A549 (cell line): Measurements from ENCODE around the gene KIF21A. TPM values are rescaled to one million over a fixed set of nuclear protein-coding genes. Genes with fewer than 3 reads are reported as not detected.

Experiments
- ATAC-seq, 2 experiments: fragments of 200-7000 bp in 1 of 2; fragments of >200 bp in 1 of 2; cut with Nextera tagmentation in 1 of 2; cut with Tn5 transposase in 1 of 2; 3 replicates each; pipeline versions ENCODE4 v1.8.0 to v1.9.1; 2018 to 2020; ENCODE audit warnings: mild to moderate bottlenecking in 1 of 2, moderate library complexity in 1 of 2
- CTCF ChIA-PET: fragments of 300-600 bp; sonication (Branson Sonifier 250); formaldehyde crosslinking; extraction: SDS; loops from one replicate; lab custom pipeline; 2021; ENCODE audit warnings: antibody characterized with exemption, inconsistent platforms; lab: Yijun Ruan, JAX
- POLR2A ChIA-PET: fragments of 350-600 bp; formaldehyde crosslinking; extraction: SDS; loops from one replicate; lab custom pipeline; 2021; ENCODE audit warnings: antibody characterized with exemption, inconsistent platforms; lab: Yijun Ruan, JAX
- DNase-seq, 2 experiments: peaks; one replicate each; pipeline versions ENCODE4 v3.0.0 to v3.0.0-alpha.2; 2011 to 2016; ENCODE audit warnings: low read depth in 1 of 2, low spot score in 1 of 2
- FAIRE-seq: peaks from 2 replicates; lab custom pipeline; 2011; peaks lifted over from hg19 to GRCh38; lab: Jason Lieb, UNC
- H3K27ac ChIP-seq, 2 experiments: fragments of >200 bp; sonication (Bioruptor Twin); formaldehyde crosslinking; 3 replicates each; pipeline ENCODE4 v1.5.1; 2016 to 2017
- H3K4me1 ChIP-seq: fragments of >200 bp; sonication (Bioruptor Twin); formaldehyde crosslinking; 3 replicates; pipeline ENCODE4 v1.6.1; 2016
- H3K4me2 ChIP-seq: fragments of >200 bp; sonication (Bioruptor Twin); formaldehyde crosslinking; 3 replicates; pipeline ENCODE4 v1.6.1; 2016
- H3K4me3 ChIP-seq: fragments of >200 bp; sonication (Bioruptor Twin); formaldehyde crosslinking; 3 replicates; pipeline ENCODE4 v1.5.1; 2016
- H3K9me3 ChIP-seq: fragments of >200 bp; sonication (Bioruptor Twin); formaldehyde crosslinking; 3 replicates; pipeline ENCODE4 v1.6.1; 2016
- CHD2 ChIP-seq: fragments of 150-350 bp; IDR thresholded peaks from 2 replicates; pipeline ENCODE4 v1.6.1; 2014; ENCODE audit warnings: low read length; ENCODE audit not compliant: partially characterized antibody
- FOSL2 ChIP-seq, 2 experiments: fragments of 450-650 bp in 1 of 2; fragments of >200 bp in 1 of 2; sonication (Bioruptor Twin) in 1 of 2; formaldehyde crosslinking; IDR thresholded peaks; 2 replicates each; pipeline versions ENCODE4 v1.5.0 to v1.6.1; 2016 to 2020; ENCODE audit warnings: mild to moderate bottlenecking in 1 of 2, moderate library complexity in 1 of 2
- GATA3 ChIP-seq: IDR thresholded peaks from 2 replicates; pipeline ENCODE4 v1.6.1; 2012; ENCODE audit warnings: borderline replicate concordance
- HOXB5 ChIP-seq: fragments of 250-450 bp; sonication (Bioruptor Pico); IDR thresholded peaks from 2 replicates; pipeline ENCODE4 v1.5.0; 2020; ENCODE audit warnings: mild to moderate bottlenecking, moderate library complexity
- MAFK ChIP-seq: fragments of 450-650 bp; IDR thresholded peaks from 2 replicates; pipeline ENCODE4 v1.6.1; 2014; ENCODE audit not compliant: partially characterized antibody
- NR3C1 ChIP-seq: fragments of >200 bp; sonication (Bioruptor Twin); formaldehyde crosslinking; IDR thresholded peaks from 3 replicates; pipeline ENCODE4 v1.6.1; 2017
- POLR2AphosphoS2 ChIP-seq: conservative IDR thresholded peaks from 2 replicates; pipeline ENCODE4 v1.6.1; 2012; ENCODE audit warnings: low read length, improper control_type of control experiment, inconsistent platforms
- RNF2 ChIP-seq: fragments of 200-600 bp; sonication (generic); IDR thresholded peaks from 2 replicates; pipeline ENCODE4 v1.6.1; 2016; ENCODE audit warnings: low read depth, mild to moderate bottlenecking, antibody characterized with exemption, moderate library complexity, borderline replicate concordance
- ZC3H11A ChIP-seq: fragments of 450-650 bp; IDR thresholded peaks from 2 replicates; pipeline ENCODE4 v1.6.1; 2014; ENCODE audit warnings: antibody characterized with exemption, mild to moderate bottlenecking
- ZSCAN20 ChIP-seq: fragments of 250-450 bp; sonication (Bioruptor Pico); IDR thresholded peaks from 2 replicates; pipeline ENCODE4 v1.8.0; 2022; ENCODE audit warnings: mild to moderate bottlenecking, moderate library complexity
- WGBS: methylation state at CpG from one replicate; pipeline ENCODE4 v1.1.6; 2017; ENCODE audit errors: missing lambda C conversion rate; 5-methylcytosine and 5-hydroxymethylcytosine counted together
- polyA plus RNA-seq, 4 experiments: library from polyadenylated mRNA; depleted of rRNA in 3 of 4; stranded (reverse); fragments of >200 nt; fragmentation: RNase III in 1 of 4; extraction: RNeasy Plus Mini Kit Qiagen cat#74134 plus additional on column Dnase treatment in 1 of 4; gene quantifications; 2 replicates in 3 of 4; 3 replicates in 1 of 4; pipeline ENCODE4 v1.2.3, GENCODE V29; 2011 to 2017
- TF ChIP-seq, protein P1 (sequence below): IDR thresholded peaks from 2 replicates; pipeline ENCODE4 v1.6.1; 2012
- TF ChIP-seq, protein P2 (sequence below): fragments of 250-450 bp; sonication (Bioruptor Pico); IDR thresholded peaks from 2 replicates; pipeline ENCODE4 v1.5.0; 2020; ENCODE audit warnings: low read depth, mild to moderate bottlenecking, moderate library complexity
- TF ChIP-seq, protein P3 (sequence below): IDR thresholded peaks from 2 replicates; pipeline ENCODE4 v1.6.1; 2012; ENCODE audit warnings: low read depth, borderline replicate concordance
- TF ChIP-seq, protein P4 (sequence below): fragments of >200 bp; sonication (Bioruptor Twin); formaldehyde crosslinking; IDR thresholded peaks from 3 replicates; pipeline ENCODE4 v1.5.1; 2016
- TF ChIP-seq, protein P5 (sequence below): fragments of >200 bp; sonication (Bioruptor Twin); formaldehyde crosslinking; IDR thresholded peaks from 3 replicates; pipeline ENCODE4 v1.6.1; 2016
- TF ChIP-seq, protein P6 (sequence below): fragments of 450-650 bp; IDR thresholded peaks from 2 replicates; pipeline ENCODE4 v1.6.1; 2014; ENCODE audit warnings: antibody characterized with exemption

Gene KIF21A
- polyA plus RNA-seq, 2 of the 4 experiments (the other 2 are of a cell fraction) = 26.0 to 79.0 TPM

DNA sequence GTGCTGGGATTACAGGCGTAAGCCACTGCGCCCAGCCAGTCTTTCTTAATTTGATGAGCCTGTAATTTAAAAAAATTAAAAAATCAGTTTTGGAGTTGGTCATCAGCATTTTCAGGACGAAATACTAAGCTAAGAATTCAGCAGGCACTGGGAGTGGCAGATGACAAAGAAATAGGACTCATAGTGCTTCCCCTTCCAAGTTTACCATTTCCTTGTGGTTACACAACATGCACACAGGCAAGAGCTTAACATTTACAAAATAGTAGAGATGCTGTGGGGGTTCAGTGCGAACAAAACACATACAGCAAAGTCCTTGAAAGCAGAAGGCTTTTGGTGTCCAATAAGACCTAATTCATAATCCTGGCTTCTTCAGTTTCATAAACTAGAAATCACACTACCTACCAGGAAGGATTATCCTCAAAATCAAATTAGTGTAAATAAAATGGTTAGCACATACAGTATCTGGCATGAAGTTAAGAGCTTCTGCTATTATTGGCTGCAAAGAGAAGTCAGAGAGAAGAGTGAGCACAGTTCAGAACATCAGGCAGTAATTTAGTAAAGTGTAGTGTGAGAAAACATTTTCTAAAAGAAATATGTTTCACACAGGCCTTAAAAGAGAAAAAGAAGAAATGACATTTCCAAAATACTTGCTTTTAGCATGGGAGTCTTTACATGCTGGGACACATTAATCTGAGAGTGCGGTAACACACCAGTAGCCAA, 22.2 kb upstream of the KIF21A start:
- no peak overlapping the region for H3K4me2 ChIP-seq
- H3K4me3 ChIP-seq = no peak overlapping the region
- TF ChIP-seq CHD2 (no peak), ZC3H11A (no peak), RNF2 (no peak), GATA3 (no peak), POLR2AphosphoS2 (no peak)
- TF ChIP-seq, protein P1, sequence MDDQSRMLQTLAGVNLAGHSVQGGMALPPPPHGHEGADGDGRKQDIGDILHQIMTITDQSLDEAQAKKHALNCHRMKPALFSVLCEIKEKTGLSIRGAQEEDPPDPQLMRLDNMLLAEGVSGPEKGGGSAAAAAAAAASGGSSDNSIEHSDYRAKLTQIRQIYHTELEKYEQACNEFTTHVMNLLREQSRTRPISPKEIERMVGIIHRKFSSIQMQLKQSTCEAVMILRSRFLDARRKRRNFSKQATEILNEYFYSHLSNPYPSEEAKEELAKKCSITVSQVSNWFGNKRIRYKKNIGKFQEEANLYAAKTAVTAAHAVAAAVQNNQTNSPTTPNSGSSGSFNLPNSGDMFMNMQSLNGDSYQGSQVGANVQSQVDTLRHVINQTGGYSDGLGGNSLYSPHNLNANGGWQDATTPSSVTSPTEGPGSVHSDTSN = no peak
- H3K9me3 ChIP-seq = no peaks in the 10 kb centered on the region
- no peak for FAIRE-seq
- DNase-seq = peak in 1 of 2 experiments; percentile 24
- WGBS = 57% methylated on average over 5 of the region's 5 CpGs
- ATAC-seq = no peak
- H3K4me1 ChIP-seq = no peaks in the 10 kb centered on the region
- ChIA-PET POLR2A (interaction anchor here (0.9 kb wide), 1 partner anchor 21 kb away, joined by 3 read pairs; no protein-coding TSS in a partner anchor), CTCF (interaction anchor here (0.6 kb wide), 1 partner anchor 43 kb away, joined by 3 read pairs; no protein-coding TSS in a partner anchor)
- no peak overlapping the region for H3K27ac ChIP-seq

DNA sequence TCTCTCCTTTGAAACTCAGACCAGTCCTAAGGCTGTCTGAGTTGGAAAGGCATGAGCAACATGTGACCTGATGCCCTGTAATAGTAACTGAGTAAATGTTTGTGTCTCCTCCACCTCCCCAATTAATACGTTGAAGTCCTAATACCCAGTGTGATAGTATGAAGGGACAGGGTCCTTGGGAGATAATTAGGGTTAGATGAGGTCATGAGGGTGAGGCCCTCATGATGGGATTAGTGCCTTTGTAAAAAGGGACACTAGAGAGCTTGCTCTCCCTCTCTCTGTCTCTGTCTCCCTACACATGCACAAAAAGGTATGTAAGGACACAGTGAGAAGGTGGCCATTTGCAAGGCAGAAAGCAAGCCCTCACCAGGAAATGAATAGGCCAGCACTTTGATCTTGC, 18.1 kb upstream of the KIF21A start:
- Histone ChIP-seq H3K27ac (no peak overlapping the region), H3K4me2 (no peak overlapping the region), H3K4me1 (no peaks in the 10 kb centered on the region), H3K9me3 (no peaks in the 10 kb centered on the region), H3K4me3 (no peak overlapping the region)
- ATAC-seq (no peak), DNase-seq (no peak), FAIRE-seq (no peak)
- CTCF ChIA-PET = no interaction called here
- WGBS = 61% methylated on average over 1 of the region's 1 CpG
- POLR2A ChIA-PET = no interaction called here
- TF ChIP-seq NR3C1 = no peak
- TF ChIP-seq, protein P2, sequence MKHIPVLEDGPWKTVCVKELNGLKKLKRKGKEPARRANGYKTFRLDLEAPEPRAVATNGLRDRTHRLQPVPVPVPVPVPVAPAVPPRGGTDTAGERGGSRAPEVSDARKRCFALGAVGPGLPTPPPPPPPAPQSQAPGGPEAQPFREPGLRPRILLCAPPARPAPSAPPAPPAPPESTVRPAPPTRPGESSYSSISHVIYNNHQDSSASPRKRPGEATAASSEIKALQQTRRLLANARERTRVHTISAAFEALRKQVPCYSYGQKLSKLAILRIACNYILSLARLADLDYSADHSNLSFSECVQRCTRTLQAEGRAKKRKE (CRISPR knock-in tag) = no peak
- no peak for TF ChIP-seq POLR2AphosphoS2
- TF ChIP-seq GATA3 = no peak
- TF ChIP-seq FOSL2 (IDR thresholded peaks at IDR 0.05) = no peak
- no peak for TF ChIP-seq FOSL2 (CRISPR knock-in tag; IDR thresholded peaks at IDR 0.05)
- no peak for TF ChIP-seq ZSCAN20 (CRISPR knock-in tag)
- TF ChIP-seq HOXB5 (CRISPR knock-in tag) = no peak
- TF ChIP-seq, protein P3, sequence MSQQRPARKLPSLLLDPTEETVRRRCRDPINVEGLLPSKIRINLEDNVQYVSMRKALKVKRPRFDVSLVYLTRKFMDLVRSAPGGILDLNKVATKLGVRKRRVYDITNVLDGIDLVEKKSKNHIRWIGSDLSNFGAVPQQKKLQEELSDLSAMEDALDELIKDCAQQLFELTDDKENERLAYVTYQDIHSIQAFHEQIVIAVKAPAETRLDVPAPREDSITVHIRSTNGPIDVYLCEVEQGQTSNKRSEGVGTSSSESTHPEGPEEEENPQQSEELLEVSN = no peak
- TF ChIP-seq, protein P4, sequence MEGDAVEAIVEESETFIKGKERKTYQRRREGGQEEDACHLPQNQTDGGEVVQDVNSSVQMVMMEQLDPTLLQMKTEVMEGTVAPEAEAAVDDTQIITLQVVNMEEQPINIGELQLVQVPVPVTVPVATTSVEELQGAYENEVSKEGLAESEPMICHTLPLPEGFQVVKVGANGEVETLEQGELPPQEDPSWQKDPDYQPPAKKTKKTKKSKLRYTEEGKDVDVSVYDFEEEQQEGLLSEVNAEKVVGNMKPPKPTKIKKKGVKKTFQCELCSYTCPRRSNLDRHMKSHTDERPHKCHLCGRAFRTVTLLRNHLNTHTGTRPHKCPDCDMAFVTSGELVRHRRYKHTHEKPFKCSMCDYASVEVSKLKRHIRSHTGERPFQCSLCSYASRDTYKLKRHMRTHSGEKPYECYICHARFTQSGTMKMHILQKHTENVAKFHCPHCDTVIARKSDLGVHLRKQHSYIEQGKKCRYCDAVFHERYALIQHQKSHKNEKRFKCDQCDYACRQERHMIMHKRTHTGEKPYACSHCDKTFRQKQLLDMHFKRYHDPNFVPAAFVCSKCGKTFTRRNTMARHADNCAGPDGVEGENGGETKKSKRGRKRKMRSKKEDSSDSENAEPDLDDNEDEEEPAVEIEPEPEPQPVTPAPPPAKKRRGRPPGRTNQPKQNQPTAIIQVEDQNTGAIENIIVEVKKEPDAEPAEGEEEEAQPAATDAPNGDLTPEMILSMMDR = no peak
- TF ChIP-seq, protein P5, sequence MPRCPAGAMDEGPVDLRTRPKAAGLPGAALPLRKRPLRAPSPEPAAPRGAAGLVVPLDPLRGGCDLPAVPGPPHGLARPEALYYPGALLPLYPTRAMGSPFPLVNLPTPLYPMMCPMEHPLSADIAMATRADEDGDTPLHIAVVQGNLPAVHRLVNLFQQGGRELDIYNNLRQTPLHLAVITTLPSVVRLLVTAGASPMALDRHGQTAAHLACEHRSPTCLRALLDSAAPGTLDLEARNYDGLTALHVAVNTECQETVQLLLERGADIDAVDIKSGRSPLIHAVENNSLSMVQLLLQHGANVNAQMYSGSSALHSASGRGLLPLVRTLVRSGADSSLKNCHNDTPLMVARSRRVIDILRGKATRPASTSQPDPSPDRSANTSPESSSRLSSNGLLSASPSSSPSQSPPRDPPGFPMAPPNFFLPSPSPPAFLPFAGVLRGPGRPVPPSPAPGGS = no peak
- TF ChIP-seq MAFK = no peak
- TF ChIP-seq, protein P6, sequence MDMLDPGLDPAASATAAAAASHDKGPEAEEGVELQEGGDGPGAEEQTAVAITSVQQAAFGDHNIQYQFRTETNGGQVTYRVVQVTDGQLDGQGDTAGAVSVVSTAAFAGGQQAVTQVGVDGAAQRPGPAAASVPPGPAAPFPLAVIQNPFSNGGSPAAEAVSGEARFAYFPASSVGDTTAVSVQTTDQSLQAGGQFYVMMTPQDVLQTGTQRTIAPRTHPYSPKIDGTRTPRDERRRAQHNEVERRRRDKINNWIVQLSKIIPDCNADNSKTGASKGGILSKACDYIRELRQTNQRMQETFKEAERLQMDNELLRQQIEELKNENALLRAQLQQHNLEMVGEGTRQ = no peak
